Measurements from ENCODE around the gene SRPX.

Gene SRPX, protein sequence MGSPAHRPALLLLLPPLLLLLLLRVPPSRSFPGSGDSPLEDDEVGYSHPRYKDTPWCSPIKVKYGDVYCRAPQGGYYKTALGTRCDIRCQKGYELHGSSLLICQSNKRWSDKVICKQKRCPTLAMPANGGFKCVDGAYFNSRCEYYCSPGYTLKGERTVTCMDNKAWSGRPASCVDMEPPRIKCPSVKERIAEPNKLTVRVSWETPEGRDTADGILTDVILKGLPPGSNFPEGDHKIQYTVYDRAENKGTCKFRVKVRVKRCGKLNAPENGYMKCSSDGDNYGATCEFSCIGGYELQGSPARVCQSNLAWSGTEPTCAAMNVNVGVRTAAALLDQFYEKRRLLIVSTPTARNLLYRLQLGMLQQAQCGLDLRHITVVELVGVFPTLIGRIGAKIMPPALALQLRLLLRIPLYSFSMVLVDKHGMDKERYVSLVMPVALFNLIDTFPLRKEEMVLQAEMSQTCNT

DNA sequence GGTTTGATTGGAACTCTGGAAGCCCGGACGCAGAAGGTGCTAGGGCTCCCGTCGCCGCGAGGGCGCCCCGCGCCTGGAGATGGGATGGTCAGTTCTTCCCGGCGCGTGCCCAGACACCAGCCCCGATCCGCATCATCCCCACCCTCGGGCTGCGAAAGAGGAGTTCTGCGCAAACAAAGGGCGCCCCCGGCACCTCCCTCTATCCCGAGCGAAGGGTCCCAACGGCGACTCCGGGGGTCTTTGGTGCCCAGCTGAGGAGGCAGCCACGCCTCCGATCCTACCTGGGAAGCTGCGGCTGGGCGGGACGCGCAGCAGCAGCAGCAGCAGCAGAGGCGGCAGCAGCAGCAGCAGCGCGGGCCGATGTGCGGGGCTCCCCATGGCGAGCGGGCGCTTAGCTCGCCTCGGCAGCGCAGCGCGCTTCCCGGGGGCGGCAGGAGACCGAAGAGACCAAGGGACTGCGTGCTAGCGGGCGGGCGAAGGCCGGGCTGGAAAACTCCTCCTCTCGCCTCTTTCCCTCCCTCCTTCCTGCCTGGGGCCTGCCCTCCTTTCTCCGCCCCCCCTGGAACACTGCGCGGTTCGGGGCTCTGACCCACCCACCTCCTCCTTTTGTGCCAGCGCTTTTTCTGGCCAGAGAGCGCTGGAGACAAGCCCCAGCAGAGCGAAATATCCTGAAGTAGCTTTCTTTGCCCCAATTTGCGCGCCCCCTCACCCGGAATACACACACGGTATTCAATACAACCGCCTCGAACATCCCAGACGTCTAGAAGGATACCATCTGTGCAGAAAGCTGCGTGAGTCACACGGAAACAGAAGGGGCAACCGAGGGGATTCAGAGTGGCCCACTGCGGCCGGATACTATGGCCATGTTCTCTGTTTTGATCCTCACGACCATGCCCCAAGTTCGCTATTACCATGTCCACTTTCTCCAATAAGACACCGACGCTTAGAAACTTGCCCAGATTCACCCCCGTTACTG, at the start of gene SRPX:
Gene SRPX, minus strand, starts transcription at position 457 of the 976 bp plus-strand sequence. Its CDS starts 79 bp downstream, at position 378.
- no peak for DNase-seq (ENCODE audit: low read depth in 2 of 2)

DNA sequence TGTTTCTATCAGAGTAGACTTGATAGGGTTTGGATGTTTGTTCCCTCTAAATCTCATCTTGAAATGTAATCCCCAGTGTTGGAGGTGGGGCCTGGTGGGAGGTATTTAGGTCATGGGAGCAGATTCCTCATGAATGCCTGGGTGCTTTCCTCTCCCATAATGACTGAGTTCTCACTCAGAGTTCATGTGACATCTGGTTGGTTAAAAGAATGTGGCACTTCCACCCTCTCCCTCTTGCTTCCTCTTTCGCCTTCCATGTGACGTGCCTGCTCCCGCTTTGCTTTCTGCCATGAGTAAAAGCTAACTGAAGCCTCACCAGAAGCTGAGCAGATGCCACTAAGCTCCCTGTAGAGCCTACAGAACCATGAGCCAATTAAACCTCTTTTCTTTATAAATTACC, 47.3 kb upstream of the SRPX start:
- no peak for DNase-seq (ENCODE audit: low read depth in 2 of 2)

DNA sequence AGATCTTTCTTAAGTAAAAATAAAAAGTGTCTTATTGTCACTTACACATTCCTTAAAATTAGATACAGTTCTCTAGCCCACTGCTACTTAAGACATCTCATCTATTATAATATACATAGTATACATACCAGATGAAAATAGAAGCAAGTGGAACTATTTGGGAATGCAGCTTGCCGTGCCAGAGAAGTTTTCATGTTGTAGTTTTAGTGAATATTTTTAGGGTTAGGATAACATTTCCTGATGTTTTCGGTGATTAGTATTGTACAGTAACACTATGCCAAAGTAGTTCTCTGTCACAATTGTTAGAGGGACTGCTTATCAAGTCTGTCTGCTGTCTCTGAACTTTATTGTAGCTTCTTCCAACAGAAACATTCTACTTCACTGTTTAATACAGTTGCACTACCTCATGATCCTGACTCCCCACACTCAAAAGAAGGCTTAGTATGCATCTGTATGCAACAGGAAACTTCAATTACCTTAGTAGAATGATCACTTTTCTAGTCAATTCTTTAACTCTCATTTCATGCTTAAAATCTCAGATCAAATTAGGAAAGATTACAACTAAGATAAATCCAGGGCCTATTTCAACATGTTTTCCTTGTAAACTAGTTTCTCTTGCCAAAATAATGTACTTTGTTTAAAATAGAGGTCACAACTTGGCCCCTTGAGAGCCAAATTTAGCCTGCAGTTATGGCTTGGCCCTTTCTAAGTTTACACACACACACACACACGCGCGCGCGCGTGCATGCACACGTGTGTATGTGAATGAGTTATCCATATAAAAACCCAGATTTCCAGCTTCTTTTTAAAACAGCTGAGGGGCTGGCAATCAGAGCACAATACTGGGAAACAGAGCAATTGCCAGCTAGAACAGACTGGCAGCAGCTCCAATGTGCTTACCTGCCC, 42.3 kb upstream of the SRPX start:
- DNase-seq (ENCODE audit: low read depth in 2 of 2): no peak

DNA sequence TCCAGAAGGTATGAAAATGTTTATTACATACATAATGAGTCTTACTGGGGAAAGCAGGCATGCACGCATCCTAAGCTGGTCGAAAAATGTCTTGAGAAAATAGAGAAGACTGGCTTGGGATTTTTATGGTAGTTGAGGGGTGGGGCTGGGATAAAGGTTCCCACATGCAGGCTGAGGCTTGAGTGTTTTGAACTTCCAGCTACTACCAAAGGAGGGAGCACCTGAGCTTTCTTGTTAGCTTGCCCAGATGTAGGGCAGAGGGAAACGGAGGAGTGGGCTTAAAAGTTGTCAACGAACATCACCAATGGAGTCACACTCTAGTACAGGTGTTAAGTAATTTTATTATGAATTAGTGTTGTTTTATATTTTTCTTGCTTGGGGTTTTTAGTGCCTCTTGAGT, 39.6 kb upstream of the SRPX start:
- no peak for DNase-seq (ENCODE audit: low read depth in 2 of 2)

DNA sequence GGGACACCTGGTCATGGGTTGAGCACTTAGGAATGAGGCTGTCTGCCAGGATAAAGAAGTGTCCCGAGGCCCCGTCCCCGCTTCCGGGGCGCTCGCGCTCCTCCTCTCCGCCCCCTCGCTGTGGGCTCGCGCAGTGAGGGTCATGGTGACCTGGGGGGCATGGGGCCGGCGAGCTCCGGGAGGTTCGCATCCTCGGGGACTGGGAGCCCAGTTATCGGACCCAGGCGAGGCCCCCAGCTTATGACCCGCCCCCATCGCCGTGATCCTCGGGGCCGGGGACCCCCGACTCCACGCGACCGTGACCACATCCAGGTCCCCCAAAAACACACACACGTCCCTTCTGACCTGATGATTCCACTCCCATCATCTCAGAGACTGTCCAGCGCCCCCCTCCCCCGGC, 35.3 kb upstream of the SRPX start:
- no peak for DNase-seq (ENCODE audit: low read depth in 2 of 2)

DNA sequence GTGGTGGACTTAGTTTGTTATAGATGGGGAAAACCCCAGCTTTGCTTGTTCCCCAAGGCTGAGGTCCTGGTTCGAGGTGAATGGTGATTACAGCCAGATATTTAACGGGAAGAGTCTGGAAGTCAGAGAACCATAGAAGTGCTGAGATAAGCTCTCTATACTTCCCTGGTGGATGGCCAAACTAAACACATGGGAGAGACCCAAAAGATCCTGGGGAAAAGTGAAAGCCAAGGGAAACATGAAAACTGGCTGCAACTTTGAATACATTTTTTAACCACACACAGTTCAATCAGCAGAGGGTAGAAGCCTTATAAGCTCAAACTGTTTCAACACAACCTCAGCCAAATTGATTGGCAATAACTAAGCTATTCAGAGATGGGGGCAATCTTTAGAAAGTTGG, 29.3 kb upstream of the SRPX start:
- DNase-seq (ENCODE audit: low read depth in 2 of 2): no peak

DNA sequence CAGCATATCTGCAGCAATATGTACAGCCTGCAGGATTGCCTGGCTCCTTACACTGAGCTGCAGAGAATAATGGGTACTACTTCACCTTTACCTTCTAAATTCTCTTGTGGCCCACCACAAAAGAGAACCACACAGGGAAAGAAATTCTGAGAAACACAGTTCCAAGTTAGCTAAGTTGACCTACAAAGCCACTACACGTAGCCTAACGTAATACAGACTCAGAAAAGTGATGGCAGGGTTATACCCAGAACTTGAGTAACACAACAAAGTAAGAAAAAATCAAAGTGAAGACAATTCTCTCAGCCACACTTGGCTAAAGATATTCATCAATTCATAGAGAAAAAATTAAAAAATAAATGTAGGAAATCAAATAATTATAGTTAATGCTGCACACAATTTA, 26.4 kb upstream of the SRPX start:
- DNase-seq (ENCODE audit: low read depth in 2 of 2): no peak

DNA sequence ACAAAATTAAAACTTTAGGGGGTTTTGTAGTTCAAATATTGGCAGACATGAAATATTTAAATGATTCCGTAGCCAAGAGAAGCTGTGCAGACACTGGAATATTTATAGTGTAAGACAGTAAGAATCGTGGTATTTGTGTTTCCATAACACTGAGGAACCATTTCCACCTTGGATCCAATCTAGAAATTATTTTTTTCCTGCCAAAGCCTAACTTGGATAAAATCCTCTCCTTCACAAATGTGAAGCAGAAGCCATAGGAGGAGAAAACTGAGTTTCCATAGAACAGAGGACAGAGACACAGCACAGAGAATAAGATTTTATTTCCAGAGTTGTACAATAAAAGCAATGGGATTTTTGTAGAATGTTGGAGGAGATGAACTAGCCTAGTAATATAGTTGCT, 19.9 kb upstream of the SRPX start:
- no peak for DNase-seq (ENCODE audit: low read depth in 2 of 2)

DNA sequence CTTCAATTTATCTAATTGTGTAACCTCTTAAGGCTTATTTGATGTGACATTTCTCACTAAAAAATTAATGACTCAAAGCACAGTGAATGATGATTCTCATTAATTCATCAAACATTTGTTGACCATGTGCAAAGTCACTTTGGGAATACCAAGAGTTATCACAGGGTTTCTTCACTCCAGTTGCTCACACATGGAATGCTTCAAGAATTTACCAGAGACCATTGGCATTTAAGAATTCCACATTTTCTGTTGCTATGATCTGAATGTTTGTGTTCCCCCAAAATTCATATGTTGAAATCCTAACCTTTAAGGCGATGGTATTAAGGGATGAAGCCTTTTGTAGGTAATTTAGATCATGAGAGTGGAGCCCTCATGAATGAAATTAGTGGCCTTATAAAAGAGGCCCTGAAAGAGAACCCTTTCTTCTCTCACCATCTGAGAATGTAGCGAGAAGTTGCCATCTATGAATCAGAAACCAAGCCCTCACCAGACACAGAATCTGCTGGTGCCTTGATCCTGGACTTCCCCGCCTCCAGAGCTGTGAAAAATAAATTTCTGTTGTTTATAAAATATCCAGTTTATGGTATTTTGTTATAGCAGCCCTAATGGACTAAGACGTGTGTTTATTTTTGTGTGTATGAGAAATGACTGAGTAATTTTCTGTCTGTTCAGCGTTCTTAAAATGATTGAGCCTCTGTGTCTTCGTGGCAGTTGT, 16.4 kb upstream of the SRPX start:
- no peak for DNase-seq (ENCODE audit: low read depth in 2 of 2)

DNA sequence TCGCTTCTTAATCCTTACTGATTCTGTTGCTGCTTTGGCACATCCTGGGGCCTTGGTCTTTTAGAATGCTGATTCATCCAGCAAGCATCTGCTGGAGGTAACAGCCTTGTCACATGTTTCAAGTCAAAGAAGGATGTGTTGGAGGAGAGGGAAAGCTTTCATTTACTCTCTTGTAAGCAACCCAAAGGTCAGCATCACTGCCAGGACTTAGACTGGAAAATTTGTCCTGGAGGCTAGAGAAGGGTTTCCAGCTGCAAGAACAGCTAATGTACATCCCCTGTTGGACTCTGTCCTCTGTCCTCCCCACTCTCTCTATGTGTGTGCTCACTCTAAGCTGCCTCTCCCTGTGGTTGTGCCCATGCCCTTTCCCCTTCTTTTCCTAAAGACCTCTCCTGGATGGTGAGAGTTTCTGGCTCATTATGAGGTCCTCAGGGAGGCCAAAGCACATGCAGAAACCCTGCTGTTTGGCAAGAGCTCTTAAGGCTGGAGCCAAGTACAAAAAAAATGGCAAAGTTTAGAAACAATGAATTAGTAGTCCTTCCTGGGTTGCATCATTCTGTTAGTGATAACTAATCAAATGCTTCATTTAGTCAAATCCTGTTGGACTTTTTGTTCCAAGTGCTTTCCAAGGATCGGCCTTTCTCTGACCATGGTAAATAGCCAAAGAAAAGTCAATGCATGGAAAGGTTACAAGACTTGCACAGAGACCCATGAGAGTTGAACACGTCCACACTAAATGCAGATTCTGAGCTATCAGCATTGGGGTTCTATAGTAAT, 13.4 kb upstream of the SRPX start:
- DNase-seq (ENCODE audit: low read depth in 2 of 2): no peak

DNA sequence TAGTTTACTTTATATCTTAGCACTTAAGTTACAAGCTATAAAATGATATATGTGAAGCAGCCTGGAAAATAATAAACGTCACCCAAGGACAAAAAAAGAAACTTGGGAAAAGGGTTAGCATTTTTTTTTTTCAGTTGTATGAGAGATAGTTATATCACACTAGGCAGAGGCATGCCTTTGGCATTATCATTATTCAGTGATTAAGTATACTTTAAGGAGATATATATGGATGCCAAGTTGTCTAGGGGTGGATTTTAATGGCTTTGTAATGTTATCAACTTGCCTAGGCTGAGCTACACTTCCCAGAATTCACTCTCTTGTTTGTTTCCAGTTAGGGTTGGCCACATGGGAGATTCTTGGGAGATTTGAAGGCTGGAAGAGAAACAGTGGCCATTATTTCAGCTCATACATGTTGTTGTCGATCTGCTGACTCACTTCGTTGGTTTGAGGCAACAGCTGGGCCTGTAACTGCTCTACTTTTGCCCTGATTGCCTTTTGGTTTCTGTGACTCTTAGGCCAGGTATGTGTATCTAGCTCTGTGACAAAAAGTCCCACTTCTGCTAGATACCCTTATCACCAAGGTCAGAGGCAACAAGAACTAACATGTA, 11.5 kb upstream of the SRPX start:
- no peak for DNase-seq (ENCODE audit: low read depth in 2 of 2)

DNA sequence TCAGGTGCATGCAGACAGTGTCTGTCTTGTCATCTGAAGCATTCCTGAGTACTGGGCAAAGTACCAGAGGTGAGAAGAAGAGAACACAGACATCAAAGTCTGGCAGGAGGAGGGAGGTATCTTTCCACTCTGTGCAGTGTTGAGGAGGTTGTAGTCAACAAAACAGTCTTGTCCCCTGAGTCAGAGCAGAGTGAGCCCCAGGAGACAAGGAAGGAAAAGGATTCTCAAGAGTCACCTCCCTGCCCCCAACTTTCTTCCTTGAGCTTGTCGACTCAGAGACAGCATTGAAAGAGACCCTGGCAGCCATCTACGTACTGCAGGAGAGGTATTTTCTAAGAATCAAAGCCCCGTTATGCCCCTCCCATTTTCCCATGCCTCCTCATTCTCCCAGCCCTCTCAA, 4.4 kb upstream of the SRPX start:
- no peak for DNase-seq (ENCODE audit: low read depth in 2 of 2)

DNA sequence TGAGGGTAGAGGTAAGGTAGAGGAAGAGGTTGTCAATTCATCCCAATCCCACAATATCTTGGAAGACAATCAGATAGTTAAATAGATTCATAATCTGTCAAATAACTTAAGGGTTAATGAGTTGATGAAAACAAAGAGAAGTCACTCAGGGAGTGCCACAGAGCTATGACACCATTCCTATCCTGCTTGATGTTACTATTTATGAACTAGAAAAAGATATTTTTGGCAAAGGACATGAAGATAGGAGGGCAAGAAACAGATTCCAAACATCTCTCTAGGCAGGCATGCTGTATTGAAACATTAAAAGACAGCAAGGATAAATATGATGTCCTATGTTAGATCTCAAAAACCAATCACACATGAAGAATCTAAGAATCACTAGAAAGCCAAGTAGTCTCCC, 3.5 kb upstream of the SRPX start:
- DNase-seq (ENCODE audit: low read depth in 2 of 2): no peak

DNA sequence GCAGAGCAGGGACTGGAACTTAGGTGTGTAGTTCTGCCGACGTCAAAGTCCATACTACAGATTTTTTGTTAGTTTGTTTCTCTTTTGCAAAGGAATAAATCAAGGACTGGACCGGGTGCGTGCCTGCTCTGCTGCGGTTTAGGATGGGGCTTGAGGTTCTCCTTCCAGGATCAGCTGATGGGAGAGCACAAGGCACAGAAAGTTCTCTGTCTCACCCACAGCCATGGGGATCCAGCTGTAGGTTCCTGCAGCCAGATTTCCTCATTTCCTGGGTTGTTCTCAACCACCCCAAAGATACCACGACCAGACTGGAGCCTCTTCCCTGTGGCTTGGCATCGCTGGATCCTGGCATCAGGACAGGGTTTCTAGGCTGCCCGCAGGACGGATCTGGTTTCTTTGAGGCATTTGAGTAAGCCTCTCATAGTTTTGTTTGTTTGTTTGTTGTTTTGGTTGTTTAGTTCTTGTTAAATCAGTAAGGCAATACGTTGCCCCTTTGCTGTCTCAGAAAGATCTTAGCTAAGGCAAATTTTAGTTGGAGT, 789 bp upstream of the SRPX start:
- no peak for DNase-seq (ENCODE audit: low read depth in 2 of 2)

DNA sequence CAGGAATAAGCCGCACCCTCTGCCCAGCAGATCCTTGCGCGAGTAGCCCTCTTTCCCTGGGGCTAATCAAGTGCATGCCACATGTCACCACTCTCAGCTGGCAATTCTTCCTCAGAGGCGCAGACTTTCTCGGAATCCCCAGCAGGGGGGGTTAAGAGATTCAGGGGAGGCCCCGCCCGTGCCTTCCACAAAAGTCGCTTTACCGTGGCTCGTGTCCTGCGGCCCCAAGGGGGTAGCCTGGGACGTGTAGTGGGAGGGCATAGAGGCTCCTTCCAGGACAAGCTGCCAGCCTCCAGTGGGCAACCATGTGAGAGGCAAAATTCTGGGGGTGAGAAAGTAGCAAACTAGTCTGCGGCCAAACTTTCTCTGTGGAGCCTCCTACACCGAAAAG, 652 bp downstream of the SRPX start:
- DNase-seq (ENCODE audit: low read depth in 2 of 2): no peak

DNA sequence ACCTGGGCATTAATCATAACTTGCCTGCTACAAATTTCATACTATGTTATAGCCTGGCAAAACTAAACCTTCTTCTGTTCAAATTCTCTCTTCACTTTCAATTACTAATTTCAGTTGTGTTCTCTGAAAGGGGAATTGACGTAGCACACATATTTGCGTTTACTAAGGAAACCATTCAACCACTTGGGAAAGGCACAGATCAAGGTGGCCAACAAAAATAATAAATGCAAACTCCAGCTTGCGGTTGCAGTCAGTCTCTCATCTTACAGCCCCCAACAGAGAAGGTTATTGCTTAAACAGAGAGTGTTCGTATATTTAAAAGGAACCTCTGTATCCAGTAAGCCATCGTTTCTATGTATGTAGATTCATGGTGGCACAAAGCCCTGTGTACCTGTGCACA, 4.0 kb downstream of the SRPX start:
- no peak for DNase-seq (ENCODE audit: low read depth in 2 of 2)

DNA sequence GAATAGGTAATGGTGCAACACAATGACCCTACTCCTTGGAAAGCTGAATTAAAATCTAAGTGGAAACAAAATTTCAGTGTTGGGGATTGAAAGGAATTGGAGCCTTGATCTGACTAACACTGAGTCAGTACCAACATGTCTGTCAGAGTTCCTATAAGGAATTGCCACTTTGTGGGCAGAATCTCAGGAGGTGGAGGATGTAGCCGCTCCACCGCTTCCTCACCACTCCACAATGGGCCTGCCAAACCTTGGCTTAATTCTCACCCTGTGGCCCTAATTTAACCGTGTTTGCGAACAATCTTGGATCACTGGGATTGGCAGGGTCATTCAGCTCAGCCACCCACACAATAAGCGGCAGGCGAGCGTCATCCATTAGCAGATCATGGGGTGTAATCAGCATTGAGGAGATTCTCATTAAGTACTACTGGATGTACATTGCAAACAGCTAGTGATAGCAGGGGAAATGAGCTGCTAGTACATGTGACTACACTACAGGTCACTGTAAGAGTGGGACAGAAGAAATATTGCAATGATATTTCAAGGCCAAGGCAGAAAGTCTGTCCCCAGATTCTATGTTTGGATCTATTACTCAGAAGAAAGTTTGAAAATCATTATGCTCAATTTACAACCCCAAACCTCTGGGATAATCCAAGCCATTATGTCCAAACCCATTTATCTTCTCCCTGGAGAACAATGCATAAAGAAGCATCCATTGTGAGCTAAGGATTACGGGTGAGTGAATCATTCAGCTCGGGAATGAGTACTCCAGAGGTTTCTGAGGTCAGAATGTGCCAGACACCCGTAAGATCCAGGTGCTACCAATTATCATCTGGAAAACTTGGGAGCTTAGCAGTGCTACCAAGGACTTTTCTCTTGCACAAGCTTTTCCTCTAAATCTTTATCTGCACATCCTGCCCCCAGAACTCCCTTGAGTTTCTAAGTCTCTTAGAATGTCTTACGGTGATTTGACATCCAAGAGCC, 5.8 kb downstream of the SRPX start:
- no peak for DNase-seq (ENCODE audit: low read depth in 2 of 2)

DNA sequence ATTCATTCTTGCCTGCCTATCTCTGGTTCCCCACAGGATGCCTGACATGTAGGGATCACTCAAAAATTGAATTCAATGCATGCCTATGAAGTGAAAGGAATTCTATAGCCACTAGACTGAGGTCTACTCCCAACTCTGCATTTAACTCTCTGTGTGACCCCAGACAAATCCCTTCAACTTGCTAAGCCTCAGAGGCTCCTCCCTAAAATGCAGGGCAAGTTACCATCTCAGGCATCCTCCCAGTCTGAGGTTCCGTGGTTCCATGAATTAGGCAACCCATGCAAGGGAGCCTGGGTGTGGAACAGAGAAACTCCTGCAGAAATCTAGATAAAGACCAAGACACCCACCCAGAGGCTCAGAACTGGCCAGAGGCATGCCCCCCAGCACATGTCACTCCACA, 6.6 kb downstream of the SRPX start:
- no peak for DNase-seq (ENCODE audit: low read depth in 2 of 2)

All from activated CD4-positive, alpha-beta T cell treated with anti-CD3 and anti-CD28 coated beads for 24 hours (primary cell).